ENCODE results near the gene ZNF12.

- no peak for TF ChIP-seq CTCF (IDR thresholded peaks at IDR 0.05)
- TF ChIP-seq EZH2 (IDR thresholded peaks at IDR 0.05) = no peak
These were observed 48.0 kb downstream of the ZNF12 start for GRCh38 chr7:6658618-6659345.
